ENCODE data around the gene CAPN10.

Gene CAPN10

DNA sequence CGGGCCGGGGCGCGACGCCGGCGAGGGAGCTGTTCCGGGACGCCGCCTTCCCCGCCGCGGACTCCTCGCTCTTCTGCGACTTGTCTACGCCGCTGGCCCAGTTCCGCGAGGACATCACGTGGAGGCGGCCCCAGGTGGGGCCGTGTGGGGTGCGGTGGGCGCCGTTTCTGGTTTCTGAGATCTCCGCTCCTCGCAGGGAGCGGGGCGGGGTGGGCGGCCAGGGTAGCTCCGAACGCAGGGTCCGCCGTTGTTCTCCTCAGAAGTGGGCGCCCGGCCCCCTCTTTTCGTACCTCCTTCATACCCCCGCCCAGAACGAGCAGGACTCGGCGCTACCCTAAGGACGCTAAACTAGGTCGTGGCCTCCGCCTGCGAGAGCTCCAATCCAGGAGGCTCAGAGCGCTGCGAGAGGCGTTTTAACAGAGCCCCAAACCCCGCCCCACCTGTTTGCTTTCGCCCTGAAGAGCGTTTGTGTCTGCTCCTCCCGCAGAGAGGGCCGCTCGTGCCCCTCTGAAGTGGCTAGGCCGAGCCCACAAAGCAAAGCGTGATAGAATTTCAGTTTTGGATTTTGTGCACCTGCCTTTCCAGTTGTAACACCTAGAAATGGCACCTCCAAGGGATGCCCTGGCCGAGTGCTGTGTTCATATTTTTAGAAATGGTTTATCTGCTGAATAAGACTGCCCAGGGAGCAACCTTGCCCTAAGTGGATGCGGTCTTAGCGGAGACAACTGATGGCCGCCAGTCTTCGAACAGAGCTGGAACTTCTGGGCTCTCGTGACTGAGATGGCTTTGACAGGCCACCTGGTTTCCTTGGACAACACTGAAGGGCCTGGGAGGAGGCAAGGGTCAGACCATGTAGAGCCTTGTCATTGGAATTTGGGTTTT lies 626 bp downstream of the CAPN10 start:
- H3K4me1 ChIP-seq = no peaks in the 10 kb centered on the region
- H3K9me3 ChIP-seq = no peaks in the 10 kb centered on the region
- H3K36me3 ChIP-seq = peaks cover 3% of the 10 kb centered on the region
- peak overlapping the region; percentile 99 for H3K4me3 ChIP-seq (ENCODE audit: low read depth, low read length)
- DNase-seq = no peak
- TF ChIP-seq, protein P1, sequence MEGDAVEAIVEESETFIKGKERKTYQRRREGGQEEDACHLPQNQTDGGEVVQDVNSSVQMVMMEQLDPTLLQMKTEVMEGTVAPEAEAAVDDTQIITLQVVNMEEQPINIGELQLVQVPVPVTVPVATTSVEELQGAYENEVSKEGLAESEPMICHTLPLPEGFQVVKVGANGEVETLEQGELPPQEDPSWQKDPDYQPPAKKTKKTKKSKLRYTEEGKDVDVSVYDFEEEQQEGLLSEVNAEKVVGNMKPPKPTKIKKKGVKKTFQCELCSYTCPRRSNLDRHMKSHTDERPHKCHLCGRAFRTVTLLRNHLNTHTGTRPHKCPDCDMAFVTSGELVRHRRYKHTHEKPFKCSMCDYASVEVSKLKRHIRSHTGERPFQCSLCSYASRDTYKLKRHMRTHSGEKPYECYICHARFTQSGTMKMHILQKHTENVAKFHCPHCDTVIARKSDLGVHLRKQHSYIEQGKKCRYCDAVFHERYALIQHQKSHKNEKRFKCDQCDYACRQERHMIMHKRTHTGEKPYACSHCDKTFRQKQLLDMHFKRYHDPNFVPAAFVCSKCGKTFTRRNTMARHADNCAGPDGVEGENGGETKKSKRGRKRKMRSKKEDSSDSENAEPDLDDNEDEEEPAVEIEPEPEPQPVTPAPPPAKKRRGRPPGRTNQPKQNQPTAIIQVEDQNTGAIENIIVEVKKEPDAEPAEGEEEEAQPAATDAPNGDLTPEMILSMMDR (IDR thresholded peaks at IDR 0.05; ENCODE audit: low read depth, low read length) = no peak
- no peaks in the 10 kb centered on the region for H3K27me3 ChIP-seq

DNA sequence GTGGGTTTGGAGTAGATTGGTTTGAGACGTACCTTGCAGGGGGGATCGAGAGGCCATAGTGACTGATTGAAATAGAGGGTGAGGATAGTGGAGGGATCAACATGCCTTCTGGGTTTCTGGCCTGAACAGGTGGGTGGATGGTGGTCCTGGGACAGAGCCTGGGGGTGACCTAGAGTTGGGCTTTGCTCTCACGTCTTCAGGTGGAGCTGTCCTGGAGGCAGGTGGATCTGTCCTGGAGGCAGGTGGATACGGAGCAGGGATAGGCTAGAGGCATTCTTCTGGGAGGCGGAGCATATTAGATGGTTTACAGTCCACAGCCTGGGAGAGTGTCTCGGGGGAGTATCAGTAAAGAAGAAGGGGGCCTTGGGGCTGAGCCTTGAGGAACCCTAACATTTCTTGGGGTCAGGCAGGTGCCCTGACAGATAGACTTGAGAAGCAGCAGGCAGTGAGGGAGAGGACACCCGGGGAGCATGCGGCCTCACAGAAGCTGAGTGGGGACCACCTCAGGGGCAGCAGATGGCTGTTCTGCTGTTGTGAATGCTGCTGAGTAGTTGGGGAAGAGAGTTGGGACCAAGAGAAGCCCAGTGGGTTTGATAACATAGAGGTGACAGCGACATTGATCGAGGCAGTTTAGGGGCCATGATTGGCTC lies 1.6 kb downstream of the CAPN10 start:
- peaks cover 6% of the 10 kb centered on the region for H3K36me3 ChIP-seq
- H3K27me3 ChIP-seq = no peaks in the 10 kb centered on the region
- no peaks in the 10 kb centered on the region for H3K9me3 ChIP-seq
- no peak for DNase-seq
- TF ChIP-seq, protein P1 (IDR thresholded peaks at IDR 0.05; ENCODE audit: low read depth, low read length) = no peak
- no peaks in the 10 kb centered on the region for H3K4me1 ChIP-seq
- peak overlapping the region; percentile 99 for H3K4me3 ChIP-seq (ENCODE audit: low read depth, low read length)

DNA sequence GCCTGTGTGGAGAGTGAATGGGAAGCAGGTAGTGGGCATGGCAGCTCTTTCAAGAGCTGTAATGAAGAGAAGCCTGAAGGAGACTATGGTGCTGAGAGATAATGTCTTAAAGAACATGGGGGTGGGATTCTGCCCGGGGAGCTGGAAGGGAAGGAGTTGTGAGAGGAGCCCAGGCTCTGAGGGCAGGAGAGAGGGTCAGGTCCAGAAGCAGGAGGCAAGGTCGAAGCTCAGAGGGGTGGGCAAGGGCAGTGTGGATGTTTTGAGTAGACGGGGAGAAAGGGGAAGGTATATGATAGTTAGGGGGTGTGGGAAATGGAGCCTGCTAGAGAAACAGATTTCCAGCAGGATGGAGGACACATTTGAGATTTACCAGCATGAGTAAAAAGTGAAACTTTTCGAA lies 2.1 kb downstream of the CAPN10 start:
- H3K27me3 ChIP-seq = no peaks in the 10 kb centered on the region
- TF ChIP-seq, protein P1 (IDR thresholded peaks at IDR 0.05; ENCODE audit: low read depth, low read length) = no peak
- H3K36me3 ChIP-seq = peaks cover 6% of the 10 kb centered on the region

DNA sequence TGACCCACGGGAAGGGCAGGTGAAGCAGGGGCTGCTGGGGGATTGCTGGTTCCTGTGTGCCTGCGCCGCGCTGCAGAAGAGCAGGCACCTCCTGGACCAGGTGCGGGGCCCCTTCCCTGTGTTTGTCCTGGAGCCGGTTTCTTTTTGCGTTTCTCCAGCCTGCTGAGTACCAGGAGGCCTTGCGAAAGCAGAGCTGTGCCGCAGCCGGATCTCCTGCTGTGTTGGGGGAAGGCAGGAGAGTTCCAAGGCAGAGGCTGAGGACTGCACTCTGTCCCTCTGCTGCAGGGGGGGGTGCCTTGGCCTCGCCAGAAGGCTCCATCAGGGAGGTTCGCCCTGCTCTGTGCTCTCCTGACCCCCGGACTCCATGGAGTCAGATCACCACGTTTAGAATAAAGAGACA lies 2.8 kb downstream of the CAPN10 start:
- TF ChIP-seq, protein P1 (IDR thresholded peaks at IDR 0.05; ENCODE audit: low read depth, low read length) = no peak
- peak; percentile 3 for DNase-seq

More for the DNA sequence above, 2.1 kb downstream of the CAPN10 start:
- Histone ChIP-seq H3K9me3 (no peaks in the 10 kb centered on the region), H3K4me1 (no peaks in the 10 kb centered on the region), H3K4me3 (ENCODE audit: low read depth, low read length) (no peak overlapping the region)
- DNase-seq = no peak

DNA sequence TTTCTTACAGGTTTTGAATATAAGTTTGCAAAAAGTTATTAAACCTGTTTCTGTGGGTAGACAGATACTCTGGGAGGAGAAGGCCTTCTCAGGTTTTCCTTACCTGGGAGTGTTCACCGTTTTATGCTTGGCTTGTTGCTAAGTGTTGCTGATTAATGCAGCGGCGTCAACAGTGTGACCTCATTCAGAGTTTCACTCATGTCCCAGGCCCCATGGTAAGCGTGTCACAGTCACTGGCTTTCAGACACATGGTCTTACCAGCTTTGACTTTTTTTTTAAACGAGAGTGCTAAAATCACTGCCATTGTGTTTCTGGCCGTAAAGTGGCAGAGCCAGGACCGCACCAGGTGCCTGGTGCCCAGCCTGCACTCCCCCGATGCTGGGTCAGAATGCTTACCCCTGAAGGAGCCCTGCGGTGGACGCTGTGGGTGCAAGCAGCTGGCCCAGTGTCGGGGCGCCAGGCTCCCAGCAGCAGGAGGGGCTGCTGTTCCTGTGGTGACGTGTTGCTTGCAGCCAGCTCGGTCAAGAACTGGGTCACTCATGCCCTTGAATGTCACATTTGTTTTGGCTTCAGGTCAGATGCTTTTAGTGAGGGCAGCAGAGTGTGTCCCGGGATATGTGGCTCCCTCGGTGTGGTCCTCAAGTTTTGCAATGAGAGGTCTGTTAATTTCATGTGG lies 3.5 kb downstream of the CAPN10 start:
- TF ChIP-seq, protein P1 (IDR thresholded peaks at IDR 0.05; ENCODE audit: low read depth, low read length) = no peak
- H3K36me3 ChIP-seq = peaks cover 6% of the 10 kb centered on the region

More for the DNA sequence above, 2.8 kb downstream of the CAPN10 start:
- H3K4me3 ChIP-seq (ENCODE audit: low read depth, low read length) = no peak overlapping the region
- H3K9me3 ChIP-seq = no peaks in the 10 kb centered on the region
- no peaks in the 10 kb centered on the region for H3K4me1 ChIP-seq
- no peaks in the 10 kb centered on the region for H3K27me3 ChIP-seq
- peaks cover 6% of the 10 kb centered on the region for H3K36me3 ChIP-seq

More for the DNA sequence above, 3.5 kb downstream of the CAPN10 start:
- Histone ChIP-seq H3K9me3 (no peaks in the 10 kb centered on the region), H3K4me3 (ENCODE audit: low read depth, low read length) (no peak overlapping the region), H3K27me3 (no peaks in the 10 kb centered on the region), H3K4me1 (no peaks in the 10 kb centered on the region)
- no peak for DNase-seq

All from BE2C (cell line).